ENCODE results near the gene NASP. TPM values are rescaled to one million over a fixed set of nuclear protein-coding genes. Genes with fewer than 3 reads are reported as not detected.
A peak's percentile ranks its signal among the peaks of the same experiment; 100 is the strongest.

The NASP gene
- total RNA-seq, 1 donor from 2014 or later: 455 TPM

DNA sequence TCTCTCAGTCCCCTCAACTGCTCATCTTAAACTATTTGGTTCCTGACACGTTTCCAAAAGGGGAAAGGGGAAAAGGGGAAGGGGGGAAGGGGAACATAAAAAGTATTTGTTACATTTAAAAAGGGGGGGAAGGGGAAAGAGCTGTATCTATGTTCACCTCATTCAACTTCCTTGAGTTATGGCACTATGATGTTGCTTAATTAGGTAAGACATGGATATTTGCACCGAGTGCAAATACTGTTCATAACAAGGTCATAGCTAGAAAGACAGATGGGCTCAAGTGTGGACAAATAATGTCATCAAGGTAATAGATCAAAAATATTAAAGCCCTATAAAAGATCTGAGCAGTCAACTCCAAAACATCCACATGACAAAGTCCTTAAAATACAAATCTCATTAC, 76.5 kb downstream of the NASP start:
- no peak overlapping the region for H3K4me3 Mint-ChIP-seq
- H3K9me3 Mint-ChIP-seq: no peaks in the 10 kb centered on the region
- no peak overlapping the region for H3K27ac Mint-ChIP-seq (ENCODE audit: unreplicated experiment)
- peaks cover 13% of the 10 kb centered on the region for H3K36me3 Mint-ChIP-seq (ENCODE audit: low read depth)
- H3K27me3 Mint-ChIP-seq (ENCODE audit: low read depth): no peaks in the 10 kb centered on the region
- peaks cover 6% of the 10 kb centered on the region for H3K4me1 Mint-ChIP-seq
- no peak for DNase-seq (ENCODE audit: low read depth, low spot score)
- TF ChIP-seq, protein P1, sequence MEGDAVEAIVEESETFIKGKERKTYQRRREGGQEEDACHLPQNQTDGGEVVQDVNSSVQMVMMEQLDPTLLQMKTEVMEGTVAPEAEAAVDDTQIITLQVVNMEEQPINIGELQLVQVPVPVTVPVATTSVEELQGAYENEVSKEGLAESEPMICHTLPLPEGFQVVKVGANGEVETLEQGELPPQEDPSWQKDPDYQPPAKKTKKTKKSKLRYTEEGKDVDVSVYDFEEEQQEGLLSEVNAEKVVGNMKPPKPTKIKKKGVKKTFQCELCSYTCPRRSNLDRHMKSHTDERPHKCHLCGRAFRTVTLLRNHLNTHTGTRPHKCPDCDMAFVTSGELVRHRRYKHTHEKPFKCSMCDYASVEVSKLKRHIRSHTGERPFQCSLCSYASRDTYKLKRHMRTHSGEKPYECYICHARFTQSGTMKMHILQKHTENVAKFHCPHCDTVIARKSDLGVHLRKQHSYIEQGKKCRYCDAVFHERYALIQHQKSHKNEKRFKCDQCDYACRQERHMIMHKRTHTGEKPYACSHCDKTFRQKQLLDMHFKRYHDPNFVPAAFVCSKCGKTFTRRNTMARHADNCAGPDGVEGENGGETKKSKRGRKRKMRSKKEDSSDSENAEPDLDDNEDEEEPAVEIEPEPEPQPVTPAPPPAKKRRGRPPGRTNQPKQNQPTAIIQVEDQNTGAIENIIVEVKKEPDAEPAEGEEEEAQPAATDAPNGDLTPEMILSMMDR (conservative IDR thresholded peaks at IDR 0.05): no peak

DNA sequence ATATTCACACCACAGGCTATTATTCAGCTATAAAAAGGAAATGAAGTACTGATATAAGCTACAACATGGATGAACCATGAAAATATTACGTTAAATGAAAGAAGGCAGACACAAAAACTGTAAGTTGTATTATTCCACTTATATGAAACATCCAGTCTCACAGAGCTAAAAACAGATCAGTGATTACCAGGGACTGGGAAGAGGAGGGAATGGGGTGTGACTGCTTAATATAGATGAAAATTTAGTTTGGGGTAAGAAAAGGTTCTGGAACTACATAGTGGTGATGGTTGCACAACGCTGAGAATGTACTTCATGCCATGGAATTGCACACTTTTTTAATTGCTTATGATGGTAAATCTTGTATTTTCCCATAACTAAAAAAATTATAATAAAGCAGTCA, 83.0 kb downstream of the NASP start:
- TF ChIP-seq, protein P1 (conservative IDR thresholded peaks at IDR 0.05): no peak
- H3K27ac Mint-ChIP-seq (ENCODE audit: unreplicated experiment): no peak overlapping the region
- H3K4me1 Mint-ChIP-seq: peaks cover 9% of the 10 kb centered on the region
- H3K4me3 Mint-ChIP-seq: no peak overlapping the region
- no peaks in the 10 kb centered on the region for H3K9me3 Mint-ChIP-seq
- DNase-seq (ENCODE audit: low read depth, low spot score): no peak
- H3K27me3 Mint-ChIP-seq (ENCODE audit: low read depth): no peaks in the 10 kb centered on the region
- peaks cover 2% of the 10 kb centered on the region for H3K36me3 Mint-ChIP-seq (ENCODE audit: low read depth)

DNA sequence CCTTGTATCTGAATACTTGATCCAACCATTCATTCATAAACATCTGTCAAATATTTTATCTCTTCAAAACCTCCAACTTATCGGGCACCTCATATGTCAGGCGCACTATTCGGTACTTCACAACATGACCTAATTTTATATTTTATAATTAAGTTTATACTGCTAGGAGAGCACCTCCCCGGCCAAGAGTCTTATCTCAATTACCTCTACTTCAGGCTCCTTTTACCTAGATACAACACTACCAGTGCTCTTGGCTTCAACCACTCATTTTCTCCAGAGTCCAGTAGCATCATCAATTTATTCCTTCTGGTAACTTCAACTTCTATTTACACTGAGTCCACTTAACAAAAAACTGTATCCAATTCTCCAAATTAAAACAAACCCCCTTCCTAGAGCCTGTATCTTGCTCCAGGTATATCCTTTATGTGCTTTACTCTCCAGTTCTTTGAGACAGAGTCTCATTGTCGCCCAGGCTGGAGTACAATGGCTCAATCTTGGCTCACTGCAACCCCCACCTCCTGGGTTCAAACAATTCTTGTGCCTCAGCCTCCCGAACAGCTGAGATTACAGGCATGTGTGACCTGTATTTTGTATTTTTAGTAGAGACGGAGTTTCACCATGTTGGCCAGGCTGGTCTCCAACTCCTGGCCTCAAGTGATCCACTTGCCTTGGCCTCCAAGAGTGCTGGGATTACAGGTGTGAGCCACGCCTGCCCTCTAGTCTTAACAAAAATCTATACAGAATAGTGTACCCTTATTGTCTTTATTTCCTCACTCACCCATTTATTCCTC, 83.7 kb downstream of the NASP start:
- peaks cover 9% of the 10 kb centered on the region for H3K4me1 Mint-ChIP-seq
- TF ChIP-seq, protein P1 (conservative IDR thresholded peaks at IDR 0.05): no peak
- no peak for DNase-seq (ENCODE audit: low read depth, low spot score)
- no peak overlapping the region for H3K4me3 Mint-ChIP-seq
- H3K27ac Mint-ChIP-seq (ENCODE audit: unreplicated experiment): peak overlapping the region; percentile 2
- H3K27me3 Mint-ChIP-seq (ENCODE audit: low read depth): no peaks in the 10 kb centered on the region
- H3K9me3 Mint-ChIP-seq: no peaks in the 10 kb centered on the region
- H3K36me3 Mint-ChIP-seq (ENCODE audit: low read depth): peaks cover 2% of the 10 kb centered on the region

Other genes starting within 250 kb of the NASP start
- gene TOE1, start 243.9 kb upstream of the NASP start, total RNA-seq: 26.7 and 28.8 TPM in 2 replicates
- gene MUTYH, start 243.6 kb upstream of the NASP start, total RNA-seq: 61.9 and 68.2 TPM in 2 replicates
- gene TESK2, start 92.9 kb upstream of the NASP start, total RNA-seq: 1.8 and 1.9 TPM in 2 replicates
- 2.6 and 2.9 TPM in 2 replicates for gene CCDC163, start 84.0 kb upstream of the NASP start, total RNA-seq
- gene MMACHC, start 83.7 kb upstream of the NASP start, total RNA-seq: 9.7 and 12.5 TPM in 2 replicates
- gene PRDX1, start 62.2 kb upstream of the NASP start, total RNA-seq: 317 and 334 TPM in 2 replicates
- gene AKR1A1, start 33.2 kb upstream of the NASP start, total RNA-seq: 185 and 192 TPM in 2 replicates
- gene CCDC17, start 40.0 kb downstream of the NASP start, total RNA-seq: 1.9 and 2.4 TPM in 2 replicates
- gene GPBP1L1, start 102.5 kb downstream of the NASP start, total RNA-seq: 73.6 and 74.9 TPM in 2 replicates
- 25.7 and 29.6 TPM in 2 replicates for gene TMEM69, start 104.1 kb downstream of the NASP start, total RNA-seq
- 16.8 and 18.8 TPM in 2 replicates for gene IPP, start 166.6 kb downstream of the NASP start, total RNA-seq
- gene MAST2, start 219.6 kb downstream of the NASP start, total RNA-seq: 45.2 and 47.6 TPM in 2 replicates